OCI-LY3 (cell line): ENCODE results near the gene S100A4.
"Not testable (repeated sequence)": the region's sequence is repeated elsewhere in the genome, so short reads cannot be mapped to it uniquely, and the experiment has no call there.

Experiments
- EZH2phosphoT487 ChIP-seq: fragments of 200-600 bp; shearing (Covaris generic); IDR thresholded peaks from 2 replicates; pipeline ENCODE4 v1.6.1; 2018; ENCODE audit warnings: antibody characterized with exemption, mixed run types, low read depth
- TF ChIP-seq, protein P1 (sequence below): fragments of 200-600, 300-600 bp; sonication (generic); IDR thresholded peaks from 2 replicates; pipeline ENCODE4 v1.5.1; 2014; ENCODE audit warnings: antibody characterized with exemption, low read length, low read depth

DNA sequence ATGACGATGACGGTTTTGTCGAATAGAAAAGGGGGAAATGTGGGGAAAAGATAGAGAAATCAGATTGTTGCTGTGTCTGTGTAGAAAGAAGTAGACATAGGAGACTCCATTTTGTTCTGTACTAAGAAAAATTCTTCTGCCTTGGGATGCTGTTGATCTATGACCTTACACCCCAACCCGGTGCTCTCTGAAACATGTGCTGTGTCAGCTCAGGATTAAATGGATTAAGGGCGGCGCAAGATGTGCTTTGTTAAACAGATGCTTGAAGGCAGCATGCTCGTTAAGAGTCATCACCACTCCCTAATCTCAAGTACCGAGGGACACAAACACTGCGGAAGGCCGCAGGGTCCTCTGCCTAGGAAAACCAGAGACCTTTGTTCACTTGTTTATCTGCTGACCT, 29.9 kb upstream of the S100A4 start:
- not testable (repeated sequence) for TF ChIP-seq EZH2phosphoT487
- TF ChIP-seq, protein P1, sequence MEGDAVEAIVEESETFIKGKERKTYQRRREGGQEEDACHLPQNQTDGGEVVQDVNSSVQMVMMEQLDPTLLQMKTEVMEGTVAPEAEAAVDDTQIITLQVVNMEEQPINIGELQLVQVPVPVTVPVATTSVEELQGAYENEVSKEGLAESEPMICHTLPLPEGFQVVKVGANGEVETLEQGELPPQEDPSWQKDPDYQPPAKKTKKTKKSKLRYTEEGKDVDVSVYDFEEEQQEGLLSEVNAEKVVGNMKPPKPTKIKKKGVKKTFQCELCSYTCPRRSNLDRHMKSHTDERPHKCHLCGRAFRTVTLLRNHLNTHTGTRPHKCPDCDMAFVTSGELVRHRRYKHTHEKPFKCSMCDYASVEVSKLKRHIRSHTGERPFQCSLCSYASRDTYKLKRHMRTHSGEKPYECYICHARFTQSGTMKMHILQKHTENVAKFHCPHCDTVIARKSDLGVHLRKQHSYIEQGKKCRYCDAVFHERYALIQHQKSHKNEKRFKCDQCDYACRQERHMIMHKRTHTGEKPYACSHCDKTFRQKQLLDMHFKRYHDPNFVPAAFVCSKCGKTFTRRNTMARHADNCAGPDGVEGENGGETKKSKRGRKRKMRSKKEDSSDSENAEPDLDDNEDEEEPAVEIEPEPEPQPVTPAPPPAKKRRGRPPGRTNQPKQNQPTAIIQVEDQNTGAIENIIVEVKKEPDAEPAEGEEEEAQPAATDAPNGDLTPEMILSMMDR: not testable (repeated sequence)
